Measurements from ENCODE around the gene TBC1D2B.

TBC1D2B gene

GRCh38 chr15:78023081-78023665 is 54.3 kb downstream of the TBC1D2B start:
- no peak overlapping the region for H3K4me3 ChIP-seq (ENCODE audit: low read depth, low read length)
- ChIA-PET POLR2A (no interaction called here), CTCF (interaction anchor here (1.3 to 1.8 kb wide), 2 partner anchors 23 to 85 kb away, joined by 5 to 7 read pairs; no protein-coding TSS in a partner anchor)
- no peak for DNase-seq (ENCODE audit: low read depth, low spot score)
- no peak for TF ChIP-seq CTCF (IDR thresholded peaks at IDR 0.05; ENCODE audit: insufficient read depth, low read length, missing control alignments)

- POLR2A ChIA-PET = no interaction called here
- CTCF ChIA-PET = no interaction called here
- no peak overlapping the region for H3K4me3 ChIP-seq (ENCODE audit: low read depth, low read length)
- DNase-seq (ENCODE audit: low read depth, low spot score) = no peak
- no peak for TF ChIP-seq CTCF (IDR thresholded peaks at IDR 0.05; ENCODE audit: insufficient read depth, low read length, missing control alignments)
Measured at GRCh38 chr15:78021761-78022160, 55.8 kb downstream of the TBC1D2B start.

GRCh38 chr15:78020007-78020406 is 57.5 kb downstream of the TBC1D2B start:
- no peak overlapping the region for H3K4me3 ChIP-seq (ENCODE audit: low read depth, low read length)
- TF ChIP-seq CTCF (IDR thresholded peaks at IDR 0.05; ENCODE audit: insufficient read depth, low read length, missing control alignments) = no peak
- ChIA-PET POLR2A (no interaction called here), CTCF (interaction anchor here (1.1 kb wide), 2 partner anchors 20 to 53 kb away, joined by 3 to 5 read pairs; no protein-coding TSS in a partner anchor)
- DNase-seq (ENCODE audit: low read depth, low spot score) = no peak

- no peak overlapping the region for H3K4me3 ChIP-seq (ENCODE audit: low read depth, low read length)
- ChIA-PET CTCF (interaction anchor here (0.7 to 3.0 kb wide), 8 partner anchors 9 to 89 kb away, joined by 3 to 11 read pairs (median 3); no protein-coding TSS in a partner anchor), POLR2A (no interaction called here)
- no peak for TF ChIP-seq CTCF (IDR thresholded peaks at IDR 0.05; ENCODE audit: insufficient read depth, low read length, missing control alignments)
- no peak for DNase-seq (ENCODE audit: low read depth, low spot score)
Measured at GRCh38 chr15:78018946-78019644, 58.4 kb downstream of the TBC1D2B start.

- no peak for DNase-seq (ENCODE audit: low read depth, low spot score)
- ChIA-PET CTCF (interaction anchor here (0.7 to 3.0 kb wide), 4 partner anchors 11 to 90 kb away, joined by 3 to 11 read pairs (median 3); no protein-coding TSS in a partner anchor), POLR2A (no interaction called here)
- TF ChIP-seq CTCF (IDR thresholded peaks at IDR 0.05; ENCODE audit: insufficient read depth, low read length, missing control alignments) = no peak
- H3K4me3 ChIP-seq (ENCODE audit: low read depth, low read length) = no peak overlapping the region
Measured at GRCh38 chr15:78018445-78018844, 59.1 kb downstream of the TBC1D2B start.

GRCh38 chr15:78016860-78017259 is 60.7 kb downstream of the TBC1D2B start:
- ChIA-PET POLR2A (no interaction called here), CTCF (interaction anchor here (0.9 to 3.0 kb wide), 3 partner anchors 26 to 91 kb away, joined by 3 to 11 read pairs (median 4); no protein-coding TSS in a partner anchor)
- no peak for DNase-seq (ENCODE audit: low read depth, low spot score)
- no peak overlapping the region for H3K4me3 ChIP-seq (ENCODE audit: low read depth, low read length)
- TF ChIP-seq CTCF (IDR thresholded peaks at IDR 0.05; ENCODE audit: insufficient read depth, low read length, missing control alignments) = no peak

All from AG04449 (cell line).